NB4 (cell line): ENCODE data around the gene DEFB126.

Experiments
- DNase-seq: peaks from one replicate; pipeline ENCODE4 v3.0.0; 2010; ENCODE audit warnings: low read depth
- H3K4me3 ChIP-seq: one replicate; pipeline ENCODE4 v1.5.1; 2011; ENCODE audit warnings: mild to moderate bottlenecking, low read depth, low read length, moderate library complexity
- CTCF ChIP-seq: IDR thresholded peaks from one replicate; pipeline ENCODE4 v1.5.1; 2012; ENCODE audit warnings: low read depth, low read length
- MYC ChIP-seq: IDR thresholded peaks from 2 replicates; pipeline ENCODE4 v1.6.1; 2011; ENCODE audit warnings: low read depth, low read length
- POLR2A ChIP-seq: IDR thresholded peaks from 2 replicates; pipeline ENCODE4 v1.6.1; 2011; ENCODE audit warnings: mild to moderate bottlenecking; ENCODE audit not compliant: insufficient read length; ENCODE audit errors: extremely low read depth
- TF ChIP-seq, protein P1 (sequence below): IDR thresholded peaks from 2 replicates; pipeline ENCODE4 v1.6.1; 2011; ENCODE audit warnings: low read depth, low read length

Gene DEFB126

GRCh38 chr20:168876-169275 is 26.5 kb downstream of the DEFB126 start:
- no peak for DNase-seq
- no peak overlapping the region for H3K4me3 ChIP-seq
- TF ChIP-seq, protein P1, sequence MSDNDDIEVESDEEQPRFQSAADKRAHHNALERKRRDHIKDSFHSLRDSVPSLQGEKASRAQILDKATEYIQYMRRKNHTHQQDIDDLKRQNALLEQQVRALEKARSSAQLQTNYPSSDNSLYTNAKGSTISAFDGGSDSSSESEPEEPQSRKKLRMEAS = no peak
- TF ChIP-seq POLR2A = no peak
- no peak for TF ChIP-seq MYC
- no peak for TF ChIP-seq CTCF

DNA sequence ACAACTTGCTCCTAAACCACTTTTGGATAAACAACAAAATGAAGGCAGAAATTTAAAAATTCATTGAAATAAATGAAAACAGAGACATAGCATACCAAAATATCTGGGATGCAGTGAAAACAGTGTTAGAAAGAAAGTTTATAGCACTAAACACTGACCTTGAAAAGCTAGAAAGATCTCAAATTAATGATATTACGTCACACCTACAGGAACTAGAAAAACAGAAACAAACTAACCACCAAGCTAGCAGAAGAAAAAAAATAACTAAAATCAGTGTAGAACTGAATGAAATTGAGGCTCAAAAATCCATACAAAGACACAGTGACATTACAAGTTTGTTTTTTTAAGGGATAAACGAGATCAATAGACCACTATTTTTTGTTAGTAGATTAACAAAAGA is 41.9 kb downstream of the DEFB126 start:
- no peak overlapping the region for H3K4me3 ChIP-seq
- DNase-seq = no peak
- no peak for TF ChIP-seq MYC
- TF ChIP-seq POLR2A = no peak
- TF ChIP-seq, protein P1 = no peak
- no peak for TF ChIP-seq CTCF

DNA sequence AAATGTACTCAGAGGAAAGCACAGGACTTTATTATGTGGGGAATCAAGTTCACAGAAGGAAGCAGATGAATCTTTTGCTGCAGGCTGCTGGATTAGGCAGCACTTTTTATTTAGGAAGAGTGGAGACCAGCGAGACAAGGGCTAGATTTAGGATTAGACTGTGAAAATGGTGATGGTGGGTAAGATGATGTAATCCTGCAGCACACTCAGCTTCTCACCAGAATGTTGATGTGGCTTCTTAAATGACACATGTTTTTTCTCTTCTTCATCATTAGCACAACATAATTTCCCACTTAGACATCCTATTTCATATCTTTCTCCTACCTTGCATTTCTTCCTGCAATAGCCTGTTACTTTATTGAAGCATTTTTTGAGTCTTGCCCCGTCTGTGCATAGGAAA is 45.3 kb downstream of the DEFB126 start:
- no peak overlapping the region for H3K4me3 ChIP-seq
- no peak for DNase-seq
- TF ChIP-seq MYC (no peak), POLR2A (no peak), CTCF (no peak)
- TF ChIP-seq, protein P1 = no peak

- H3K4me3 ChIP-seq = no peak within 1 kb of the TSS
- no peak for DNase-seq
- TF ChIP-seq CTCF (no peak), MYC (no peak), POLR2A (no peak)
- TF ChIP-seq, protein P1 = no peak
Observed at GRCh38 chr20:189611-190010, 47.2 kb downstream of the DEFB126 start, which contains the start of gene DEFB128. DEFB128 (minus strand) TSS chr20:189711; CDS start chr20:189623, 88 bp downstream.
